Neuronal stem cell (in vitro differentiated cells): ENCODE measurements around the gene PRSS21.

Experiments used
- DNase-seq: peaks from one replicate; pipeline ENCODE4 v3.0.0-alpha.2; 2013; ENCODE audit warnings: low spot score
- H2AFZ ChIP-seq: one replicate; pipeline ENCODE4 v1.6.1; 2013; ENCODE audit warnings: mild to moderate bottlenecking, low read length, inconsistent platforms
- H2AK5ac ChIP-seq: 2 replicates; pipeline ENCODE4 v1.6.1; 2013; ENCODE audit warnings: low read depth, mild to moderate bottlenecking, inconsistent platforms, low read length, moderate library complexity, mixed read lengths
- H2BK120ac ChIP-seq: 2 replicates; pipeline ENCODE4 v1.6.1; 2013; ENCODE audit warnings: low read depth, mild to moderate bottlenecking, inconsistent platforms, low read length, moderate library complexity, mixed read lengths
- H2BK12ac ChIP-seq: one replicate; pipeline ENCODE4 v1.6.1; 2013; ENCODE audit warnings: low read length, inconsistent platforms
- H2BK15ac ChIP-seq: 2 replicates; pipeline ENCODE4 v1.6.1; 2013; ENCODE audit warnings: mild to moderate bottlenecking, low read length, inconsistent platforms, mixed read lengths
- H2BK5ac ChIP-seq: one replicate; pipeline ENCODE4 v1.6.1; 2013; ENCODE audit warnings: inconsistent platforms, mild to moderate bottlenecking, low read length, moderate library complexity
- H3K14ac ChIP-seq: one replicate; pipeline ENCODE4 v1.6.1; 2013; ENCODE audit warnings: low read length, inconsistent platforms
- H3K18ac ChIP-seq: 2 replicates; pipeline ENCODE4 v1.6.1; 2013; ENCODE audit warnings: low read length, inconsistent platforms
- H3K23ac ChIP-seq: 2 replicates; pipeline ENCODE4 v1.6.1; 2013; ENCODE audit warnings: low read depth, mild to moderate bottlenecking, mixed read lengths, low read length, inconsistent platforms; ENCODE audit not compliant: poor library complexity
- H3K27ac ChIP-seq: replicated peaks from 3 replicates; pipeline ENCODE4 v1.5.1; 2013; ENCODE audit warnings: low read length, inconsistent platforms
- H3K27me3 ChIP-seq, 3 experiments: 2 replicates each; pipeline ENCODE4 v1.6.1; 2013; ENCODE audit warnings: low read length in 3 of 3, mild to moderate bottlenecking in 2 of 3, inconsistent platforms in 1 of 3, low read depth in 1 of 3, mixed read lengths in 1 of 3, moderate library complexity in 1 of 3; ENCODE audit not compliant: control insufficient read depth in 3 of 3, insufficient read depth in 3 of 3
- H3K36me3 ChIP-seq, 2 donors: replicated peaks in 1 of 2; 2 replicates each; pipeline ENCODE4 v1.6.1; 2013; ENCODE audit warnings: low read length in 2 of 2; ENCODE audit not compliant: control insufficient read depth in 2 of 2, insufficient read depth in 2 of 2
- H3K4ac ChIP-seq: 2 replicates; pipeline ENCODE4 v1.6.1; 2013; ENCODE audit warnings: inconsistent platforms, mild to moderate bottlenecking, low read length, moderate library complexity
- H3K4me1 ChIP-seq, 2 donors: 1 replicate in 1 of 2; 2 replicates in 1 of 2; pipeline ENCODE4 v1.6.1; 2013; ENCODE audit warnings: low read length in 2 of 2, low read depth in 1 of 2; ENCODE audit not compliant: control insufficient read depth in 2 of 2, insufficient read depth in 1 of 2
- H3K4me2 ChIP-seq: one replicate; pipeline ENCODE4 v1.6.1; 2013; ENCODE audit warnings: mild to moderate bottlenecking, low read length, inconsistent platforms; ENCODE audit not compliant: insufficient read depth, poor library complexity, severe bottlenecking
- H3K4me3 ChIP-seq, 2 donors: 2 replicates each; pipeline ENCODE4 v1.5.1; 2013; ENCODE audit warnings: low read length in 2 of 2, mild to moderate bottlenecking in 2 of 2, inconsistent platforms in 1 of 2, moderate library complexity in 1 of 2
- H3K79me1 ChIP-seq: one replicate; pipeline ENCODE4 v1.6.1; 2013; ENCODE audit warnings: low read depth, mild to moderate bottlenecking, inconsistent platforms, low read length, moderate library complexity
- H3K9ac ChIP-seq: one replicate; pipeline ENCODE4 v1.6.1; 2013; ENCODE audit warnings: mild to moderate bottlenecking, low read depth, low read length, inconsistent platforms; ENCODE audit not compliant: poor library complexity
- H3K9me3 ChIP-seq, 2 donors: replicated peaks in 1 of 2; 2 replicates each; pipeline versions ENCODE3 to v1.6.1; 2013; ENCODE audit warnings: low read length in 2 of 2, mild to moderate bottlenecking in 2 of 2, inconsistent platforms in 1 of 2, low read depth in 1 of 2, mixed read lengths in 1 of 2, moderate library complexity in 1 of 2; ENCODE audit not compliant: control insufficient read depth in 2 of 2, insufficient read depth in 1 of 2
- H4K8ac ChIP-seq: one replicate; pipeline ENCODE4 v1.6.1; 2013; ENCODE audit warnings: low read depth, mild to moderate bottlenecking, inconsistent platforms, low read length, moderate library complexity
- H4K91ac ChIP-seq: one replicate; pipeline ENCODE4 v1.6.1; 2013; ENCODE audit warnings: low read length, low read depth, mild to moderate bottlenecking, inconsistent platforms; ENCODE audit not compliant: poor library complexity
- WGBS, 2 donors: extraction: QIAGEN DNeasy Blood & Tissue Kit; methylation state at CpG; one replicate each; pipeline ENCODE4 v1.1.7; 2013; ENCODE audit warnings: missing lambda C conversion rate in 2 of 2, mixed read lengths in 1 of 2; ENCODE audit not compliant: insufficient read length in 2 of 2, insufficient replicate concordance in 1 of 2; ENCODE audit errors: extremely low coverage in 2 of 2; 5-methylcytosine and 5-hydroxymethylcytosine counted together

PRSS21 gene

DNA sequence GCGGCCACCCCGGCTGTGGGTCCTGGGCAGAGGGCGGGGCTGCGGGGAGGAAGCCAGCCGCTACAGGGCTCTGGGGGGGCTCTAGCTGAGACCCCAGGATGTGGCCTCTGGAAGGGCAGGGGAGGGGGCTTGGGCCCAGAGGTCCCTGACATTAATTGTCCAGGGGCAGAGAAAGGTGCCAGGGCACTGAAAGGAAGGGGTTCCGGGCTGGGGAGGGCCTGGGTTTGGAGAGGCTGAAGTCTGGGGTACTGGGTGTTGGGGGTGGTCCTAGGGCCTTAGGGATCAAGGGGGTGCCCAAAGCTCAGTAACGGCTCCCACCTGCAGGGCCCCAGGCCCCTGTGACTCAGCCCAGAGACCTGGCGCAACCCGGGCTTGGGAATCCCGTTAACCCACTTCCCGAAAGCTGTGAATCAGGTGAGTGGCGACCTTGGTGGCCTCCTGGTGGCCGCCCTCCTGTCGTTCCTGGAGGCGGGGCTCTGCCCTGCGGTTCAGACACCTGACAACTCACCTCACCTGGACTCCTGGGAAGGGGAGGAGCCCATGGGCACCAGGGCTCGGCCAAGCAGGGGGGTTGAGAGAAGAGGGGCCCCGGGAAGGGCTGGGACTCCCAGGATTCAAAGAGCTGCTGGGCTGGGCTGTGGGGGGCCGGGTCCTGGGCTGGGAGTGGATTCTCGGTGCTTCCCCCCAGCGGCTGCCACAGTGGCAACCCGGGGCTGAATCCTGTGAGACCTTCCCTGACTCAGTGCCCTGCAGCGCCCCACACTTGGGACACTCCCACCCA is 41.4 kb downstream of the PRSS21 start:
- Histone ChIP-seq H4K91ac (no peak overlapping the region), H3K79me1 (no peaks in the 10 kb centered on the region), H3K4me2 (no peak overlapping the region), H3K36me3 (no peaks in the 10 kb centered on the region), H4K8ac (no peak overlapping the region), H2AFZ (peak overlapping the region; percentile 83), H3K14ac (no peak overlapping the region), H3K27ac (no peak overlapping the region), H3K4me3 (no peak overlapping the region), H2AK5ac (no peak overlapping the region), H2BK120ac (no peak overlapping the region), H3K27me3 (peaks cover 13 to 41% (median 32%) of the 10 kb centered on the region in 3 experiments), H2BK15ac (no peak overlapping the region), H3K4ac (no peak overlapping the region), H3K4me1 (no peaks in the 10 kb centered on the region), H2BK12ac (no peak overlapping the region), H3K9me3 (peaks cover 2 to 14% of the 10 kb centered on the region in 2 donors), H2BK5ac (no peak overlapping the region), H3K18ac (peak overlapping the region; percentile 38), H3K9ac (no peak overlapping the region), H3K23ac (no peak overlapping the region)
- no CpG with 5 or more reads among the region's 23 CpGs for WGBS, 2 donors
- DNase-seq, result no peak

DNA sequence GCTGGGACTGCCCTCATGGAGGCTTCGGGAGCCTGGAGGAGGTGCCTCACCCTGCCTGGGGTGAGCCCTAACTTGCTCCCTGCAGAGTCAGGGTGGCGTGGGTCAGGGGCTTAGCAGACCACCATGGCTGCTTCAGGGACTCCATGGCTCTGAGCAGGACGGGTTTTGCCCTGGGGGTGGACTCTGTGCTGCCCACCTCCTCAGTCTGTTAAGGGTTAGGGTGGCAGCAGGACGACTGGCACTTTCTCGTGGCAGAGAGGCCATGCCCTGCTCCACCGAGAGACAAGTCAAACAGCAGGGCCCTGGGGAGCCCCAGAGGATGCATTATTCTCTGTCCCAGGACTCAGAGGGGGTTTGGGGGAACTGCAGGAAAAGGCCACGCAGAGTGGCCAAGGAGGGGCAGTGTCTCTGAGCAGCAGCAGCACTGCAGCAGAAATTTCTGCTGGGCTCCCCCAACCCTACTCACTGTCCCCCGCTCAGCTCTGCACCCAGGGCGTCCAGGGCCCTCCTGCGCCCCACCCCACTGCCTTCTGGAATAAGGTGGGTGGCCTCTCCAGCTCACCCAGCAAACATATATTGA is 42.7 kb downstream of the PRSS21 start:
- no peak overlapping the region for H3K18ac ChIP-seq
- peaks cover 2 to 5% of the 10 kb centered on the region in 2 donors for H3K9me3 ChIP-seq
- no CpG with 5 or more reads among the region's 10 CpGs for WGBS, 2 donors
- no peak overlapping the region for H3K4me3 ChIP-seq
- H3K27me3 ChIP-seq, result peaks cover 13 to 41% (median 33%) of the 10 kb centered on the region in 3 experiments
- no peak for DNase-seq
- no peaks in the 10 kb centered on the region for H3K79me1 ChIP-seq
- no peak overlapping the region for H3K23ac ChIP-seq
- H3K9ac ChIP-seq, result no peak overlapping the region
- no peak overlapping the region for H2BK15ac ChIP-seq
- H2BK5ac ChIP-seq, result no peak overlapping the region
- no peak overlapping the region for H2BK12ac ChIP-seq
- no peak overlapping the region for H4K91ac ChIP-seq
- H2BK120ac ChIP-seq, result no peak overlapping the region
- no peak overlapping the region for H3K14ac ChIP-seq
- H4K8ac ChIP-seq, result no peak overlapping the region
- no peak overlapping the region for H2AK5ac ChIP-seq
- H3K4me2 ChIP-seq, result no peak overlapping the region
- no peak overlapping the region for H2AFZ ChIP-seq
- no peaks in the 10 kb centered on the region for H3K36me3 ChIP-seq
- H3K4ac ChIP-seq, result no peak overlapping the region
- H3K4me1 ChIP-seq, result no peaks in the 10 kb centered on the region
- no peak overlapping the region for H3K27ac ChIP-seq

DNA sequence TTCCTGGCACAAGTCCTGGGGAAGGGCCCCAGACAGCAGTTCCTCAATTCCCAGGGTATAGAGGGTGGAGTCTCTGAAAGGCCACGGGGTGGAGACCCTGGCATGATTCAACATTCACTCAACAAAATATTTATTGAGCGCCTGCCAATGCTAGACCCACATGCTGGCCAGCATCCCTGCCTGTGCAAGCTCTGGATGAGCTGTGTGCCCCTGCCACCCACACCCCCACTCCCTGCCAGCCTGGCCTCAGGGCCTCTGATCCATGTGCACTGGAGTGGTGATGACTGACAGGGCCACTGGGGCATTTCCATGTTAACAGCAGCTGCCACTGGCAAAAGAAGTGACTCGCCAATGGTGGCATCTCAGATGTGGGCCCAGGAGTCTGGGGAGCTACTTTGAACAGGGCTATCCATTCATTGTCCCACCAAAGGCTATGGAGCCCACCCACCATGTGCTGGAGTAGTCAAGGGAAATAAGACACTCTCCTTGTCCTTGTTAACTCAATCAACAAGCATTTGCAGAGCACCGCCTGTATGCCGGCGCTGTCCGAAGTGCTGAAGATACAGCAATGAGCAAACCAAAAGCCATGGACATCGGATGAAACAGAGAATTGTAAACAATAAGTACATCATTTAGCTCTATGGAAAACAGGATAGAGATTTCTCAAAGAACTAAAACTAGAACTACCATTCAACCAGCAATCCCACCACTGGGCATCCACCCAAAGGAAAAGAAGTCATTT is 44.0 kb downstream of the PRSS21 start:
- Histone ChIP-seq H3K4me1 (no peaks in the 10 kb centered on the region), H3K14ac (no peak overlapping the region), H3K9ac (no peak overlapping the region), H3K4ac (no peak overlapping the region), H3K9me3 (no peaks in the 10 kb centered on the region), H3K23ac (no peak overlapping the region), H3K36me3 (no peaks in the 10 kb centered on the region), H2BK12ac (no peak overlapping the region), H2BK5ac (no peak overlapping the region), H2AK5ac (no peak overlapping the region), H3K27me3 (peaks cover 16 to 43% (median 40%) of the 10 kb centered on the region in 3 experiments), H3K4me2 (no peak overlapping the region), H2BK120ac (no peak overlapping the region), H3K27ac (no peak overlapping the region), H2AFZ (no peak overlapping the region), H3K18ac (no peak overlapping the region), H3K4me3 (no peak overlapping the region), H4K91ac (no peak overlapping the region), H4K8ac (no peak overlapping the region), H3K79me1 (no peaks in the 10 kb centered on the region), H2BK15ac (no peak overlapping the region)
- WGBS, 2 donors, result no CpG with 5 or more reads among the region's 8 CpGs
- no peak for DNase-seq

DNA sequence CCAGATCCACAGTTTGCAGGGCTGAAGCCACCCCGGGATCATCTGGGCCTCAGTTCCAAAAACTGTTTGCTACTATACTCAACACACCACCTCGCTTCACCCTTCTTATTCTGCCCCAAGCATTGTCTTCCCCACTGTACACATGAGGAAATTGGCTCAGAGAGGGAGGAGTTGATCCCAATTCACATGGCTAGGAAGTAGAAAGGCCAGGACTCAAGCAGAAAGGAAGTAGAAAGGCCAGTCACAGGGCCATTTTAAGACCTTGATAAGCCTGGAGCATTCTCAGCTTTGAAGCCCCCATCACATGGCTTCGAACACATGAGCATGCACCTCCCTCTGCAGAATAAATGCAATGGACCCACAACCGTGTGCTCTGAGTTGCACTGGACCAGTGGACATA is 48.6 kb downstream of the PRSS21 start:
- H4K91ac ChIP-seq, result no peak overlapping the region
- H3K23ac ChIP-seq, result no peak overlapping the region
- no peak overlapping the region for H3K4me3 ChIP-seq
- WGBS, 2 donors, result no CpG with 5 or more reads among the region's 4 CpGs
- no peak overlapping the region for H4K8ac ChIP-seq
- H2AK5ac ChIP-seq, result peak overlapping the region; percentile 28
- no peak overlapping the region for H3K4me2 ChIP-seq
- no peak overlapping the region for H3K14ac ChIP-seq
- H3K27ac ChIP-seq, result no peak overlapping the region
- H3K4ac ChIP-seq, result no peak overlapping the region
- H3K9ac ChIP-seq, result no peak overlapping the region
- H3K4me1 ChIP-seq, result peaks cover 0 to 3% of the 10 kb centered on the region in 2 donors
- no peak overlapping the region for H2BK12ac ChIP-seq
- DNase-seq, result no peak
- H2AFZ ChIP-seq, result no peak overlapping the region
- H2BK120ac ChIP-seq, result no peak overlapping the region
- H3K27me3 ChIP-seq, result peaks cover 3 to 21% (median 15%) of the 10 kb centered on the region in 3 experiments
- H2BK5ac ChIP-seq, result no peak overlapping the region
- H2BK15ac ChIP-seq, result no peak overlapping the region
- no peaks in the 10 kb centered on the region for H3K79me1 ChIP-seq
- no peak overlapping the region for H3K18ac ChIP-seq
- no peaks in the 10 kb centered on the region for H3K36me3 ChIP-seq
- H3K9me3 ChIP-seq, result peaks cover 0 to 2% of the 10 kb centered on the region in 2 donors
